Thoracic aorta (tissue), 2 donors: Measurements from ENCODE around the gene CAPN5. TPM values are rescaled to one million over a fixed set of nuclear protein-coding genes. Genes with fewer than 3 reads are reported as not detected.

Experiments used
- ATAC-seq: fragments of 150-250 bp; one replicate; pipeline ENCODE4 v1.8.0; 2017; ENCODE audit warnings: low read depth; ENCODE audit not compliant: insufficient number of reproducible peaks, low FRiP score
- DNase-seq: peaks from one replicate; pipeline ENCODE4 v3.0.0-alpha.2; 2020; ENCODE audit warnings: low spot score
- H3K27ac ChIP-seq, 2 donors: fragments of 200-600 bp; sonication (generic); 1 replicate in 1 of 2; 2 replicates in 1 of 2; pipeline ENCODE4 v1.5.1; 2016; ENCODE audit warnings: mild to moderate bottlenecking in 2 of 2, moderate library complexity in 2 of 2
- H3K27me3 ChIP-seq: fragments of 200-600 bp; sonication (generic); replicated peaks from 2 replicates; pipeline ENCODE4 v1.6.0; 2016; ENCODE audit warnings: mild to moderate bottlenecking; ENCODE audit not compliant: insufficient read depth
- H3K36me3 ChIP-seq: fragments of 200-600 bp; sonication (generic); one replicate; pipeline ENCODE4 v1.5.1; 2016
- H3K4me1 ChIP-seq, 2 donors: fragments of 200-600 bp; sonication (generic); 1 replicate in 1 of 2; 2 replicates in 1 of 2; pipeline versions ENCODE4 v1.5.1 to v1.6.0; 2016; ENCODE audit warnings: low read depth in 2 of 2, mild to moderate bottlenecking in 1 of 2; ENCODE audit not compliant: control insufficient read depth in 1 of 2
- H3K4me3 ChIP-seq: fragments of 200-600 bp; sonication (generic); 2 replicates; pipeline ENCODE4 v1.5.1; 2016; ENCODE audit warnings: mild to moderate bottlenecking
- H3K9me3 ChIP-seq: fragments of 200-600 bp; sonication (generic); 2 replicates; pipeline ENCODE4 v1.5.1; 2016
- total RNA-seq, 2 donors: library from RNA; depleted of rRNA; stranded (reverse); fragments of >200 nt; gene quantifications; one replicate each; pipeline versions ENCODE4 v1.1.0 to v1.2.3, GENCODE V29; 2016
- TF ChIP-seq, protein P1 (sequence below): fragments of 200-600 bp; sonication (generic); IDR thresholded peaks from one replicate; pipeline ENCODE4 v1.5.1; 2019; ENCODE audit warnings: antibody characterized with exemption

Gene CAPN5
- total RNA-seq, 2 donors from 2014 or later: 9.5 to 20.8 TPM

DNA sequence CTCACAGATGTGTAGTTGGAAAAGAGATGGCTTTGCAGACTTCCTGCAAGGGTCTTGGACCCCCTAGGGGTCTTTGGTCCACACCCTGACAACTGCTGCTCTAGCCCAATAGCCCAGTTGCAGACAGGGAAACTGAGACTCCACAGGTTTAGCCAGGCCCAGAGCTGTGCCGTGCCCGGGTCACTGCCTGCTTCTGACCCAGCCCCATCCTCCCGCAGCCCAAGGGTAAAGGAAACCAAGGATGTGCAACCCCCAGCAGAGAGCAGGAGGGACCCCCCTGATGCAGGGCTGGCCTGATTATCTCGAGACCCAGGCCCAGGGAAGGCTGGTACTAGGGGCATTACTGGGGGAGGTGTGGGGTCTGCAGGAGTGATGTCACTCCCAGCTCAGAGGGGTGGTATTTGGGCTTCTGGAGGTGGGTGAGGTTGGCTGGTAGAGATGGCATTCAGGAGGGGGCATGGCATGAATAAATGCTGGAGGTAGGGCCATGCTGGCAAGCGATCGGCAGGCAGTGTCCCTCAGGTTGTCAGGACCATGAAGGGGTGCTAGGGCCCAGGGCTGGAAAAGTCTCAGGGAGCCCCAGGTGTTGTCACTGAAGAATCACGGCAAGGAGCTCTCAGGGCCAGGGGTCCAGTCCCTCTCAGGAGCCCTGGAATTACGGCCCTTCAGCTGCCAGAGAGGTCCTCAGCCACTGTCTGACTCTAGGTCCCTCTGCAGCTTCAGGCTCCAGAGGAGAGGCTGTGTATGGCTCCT is 82.4 kb downstream of the CAPN5 start:
- TF ChIP-seq, protein P1, sequence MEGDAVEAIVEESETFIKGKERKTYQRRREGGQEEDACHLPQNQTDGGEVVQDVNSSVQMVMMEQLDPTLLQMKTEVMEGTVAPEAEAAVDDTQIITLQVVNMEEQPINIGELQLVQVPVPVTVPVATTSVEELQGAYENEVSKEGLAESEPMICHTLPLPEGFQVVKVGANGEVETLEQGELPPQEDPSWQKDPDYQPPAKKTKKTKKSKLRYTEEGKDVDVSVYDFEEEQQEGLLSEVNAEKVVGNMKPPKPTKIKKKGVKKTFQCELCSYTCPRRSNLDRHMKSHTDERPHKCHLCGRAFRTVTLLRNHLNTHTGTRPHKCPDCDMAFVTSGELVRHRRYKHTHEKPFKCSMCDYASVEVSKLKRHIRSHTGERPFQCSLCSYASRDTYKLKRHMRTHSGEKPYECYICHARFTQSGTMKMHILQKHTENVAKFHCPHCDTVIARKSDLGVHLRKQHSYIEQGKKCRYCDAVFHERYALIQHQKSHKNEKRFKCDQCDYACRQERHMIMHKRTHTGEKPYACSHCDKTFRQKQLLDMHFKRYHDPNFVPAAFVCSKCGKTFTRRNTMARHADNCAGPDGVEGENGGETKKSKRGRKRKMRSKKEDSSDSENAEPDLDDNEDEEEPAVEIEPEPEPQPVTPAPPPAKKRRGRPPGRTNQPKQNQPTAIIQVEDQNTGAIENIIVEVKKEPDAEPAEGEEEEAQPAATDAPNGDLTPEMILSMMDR: no peak
- no peaks in the 10 kb centered on the region for H3K9me3 ChIP-seq
- DNase-seq: no peak
- no peak overlapping the region for H3K4me3 ChIP-seq
- no peaks in the 10 kb centered on the region for H3K27me3 ChIP-seq
- H3K36me3 ChIP-seq: no peaks in the 10 kb centered on the region
- ATAC-seq: no peak
- no peak overlapping the region for H3K27ac ChIP-seq
- peaks cover 3 to 14% of the 10 kb centered on the region in 2 donors for H3K4me1 ChIP-seq

DNA sequence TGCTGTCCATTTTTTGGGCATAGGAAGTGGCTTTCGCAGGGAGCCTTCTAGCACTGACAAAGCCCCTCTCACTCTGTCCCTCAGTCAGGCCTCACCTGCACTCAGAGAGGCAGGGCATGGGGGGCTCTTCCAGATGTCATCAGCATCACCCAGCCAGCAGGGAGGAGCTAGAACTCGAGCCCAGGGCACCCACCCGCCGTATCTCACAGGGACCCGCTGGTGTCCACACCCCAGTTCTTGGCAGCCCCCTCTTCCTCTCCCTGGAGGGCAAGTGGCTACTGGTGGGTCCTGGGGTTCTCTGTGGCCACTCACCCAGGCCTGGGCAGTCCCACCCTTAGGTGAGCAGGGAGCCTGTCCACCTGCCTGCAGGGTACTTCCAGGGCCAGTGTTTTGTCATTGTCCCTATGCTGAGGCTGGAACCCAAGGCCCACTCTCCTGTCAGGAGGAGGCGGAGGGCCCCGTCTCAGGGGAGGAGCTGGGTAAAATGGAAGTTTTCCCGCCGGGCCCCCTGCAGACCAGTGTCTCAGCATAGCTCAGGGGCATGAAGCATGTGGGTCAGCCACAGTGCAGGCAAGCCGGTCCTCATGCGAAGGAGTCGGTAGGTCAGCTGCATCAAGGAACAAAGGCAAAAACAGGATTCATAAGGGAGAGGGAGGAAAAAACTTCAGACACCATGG is 83.1 kb downstream of the CAPN5 start:
- no peaks in the 10 kb centered on the region for H3K36me3 ChIP-seq
- H3K9me3 ChIP-seq: no peaks in the 10 kb centered on the region
- H3K27ac ChIP-seq: no peak overlapping the region
- no peaks in the 10 kb centered on the region for H3K27me3 ChIP-seq
- H3K4me3 ChIP-seq: no peak overlapping the region
- ATAC-seq (no peak), DNase-seq (no peak)
- TF ChIP-seq, protein P1: no peak
- peaks cover 9 to 21% of the 10 kb centered on the region in 2 donors for H3K4me1 ChIP-seq

DNA sequence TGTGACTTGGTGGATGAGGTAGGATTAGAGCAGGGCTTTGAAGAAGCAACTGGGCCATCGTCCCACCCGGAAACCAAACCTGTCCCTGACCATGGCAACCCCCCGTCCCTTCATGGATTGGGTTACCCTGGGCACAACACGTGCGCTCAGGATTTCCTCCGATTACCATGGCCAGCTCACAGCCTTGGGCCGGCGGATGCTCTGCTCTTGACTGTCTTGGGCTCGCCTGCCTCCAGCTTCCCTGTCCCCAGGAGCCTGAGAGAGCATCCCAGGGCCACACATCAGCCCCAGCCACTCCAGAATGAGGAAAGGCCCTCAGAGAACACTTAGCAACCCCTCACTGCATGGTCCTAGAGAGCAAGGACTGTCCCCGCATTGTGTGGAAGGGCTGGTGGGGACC is 84.1 kb downstream of the CAPN5 start:
- DNase-seq: no peak
- TF ChIP-seq, protein P1: no peak
- H3K9me3 ChIP-seq: no peaks in the 10 kb centered on the region
- peaks cover 9 to 21% of the 10 kb centered on the region in 2 donors for H3K4me1 ChIP-seq
- no peaks in the 10 kb centered on the region for H3K27me3 ChIP-seq
- ATAC-seq: no peak
- no peaks in the 10 kb centered on the region for H3K36me3 ChIP-seq
- no peak overlapping the region for H3K27ac ChIP-seq
- H3K4me3 ChIP-seq: no peak overlapping the region

DNA sequence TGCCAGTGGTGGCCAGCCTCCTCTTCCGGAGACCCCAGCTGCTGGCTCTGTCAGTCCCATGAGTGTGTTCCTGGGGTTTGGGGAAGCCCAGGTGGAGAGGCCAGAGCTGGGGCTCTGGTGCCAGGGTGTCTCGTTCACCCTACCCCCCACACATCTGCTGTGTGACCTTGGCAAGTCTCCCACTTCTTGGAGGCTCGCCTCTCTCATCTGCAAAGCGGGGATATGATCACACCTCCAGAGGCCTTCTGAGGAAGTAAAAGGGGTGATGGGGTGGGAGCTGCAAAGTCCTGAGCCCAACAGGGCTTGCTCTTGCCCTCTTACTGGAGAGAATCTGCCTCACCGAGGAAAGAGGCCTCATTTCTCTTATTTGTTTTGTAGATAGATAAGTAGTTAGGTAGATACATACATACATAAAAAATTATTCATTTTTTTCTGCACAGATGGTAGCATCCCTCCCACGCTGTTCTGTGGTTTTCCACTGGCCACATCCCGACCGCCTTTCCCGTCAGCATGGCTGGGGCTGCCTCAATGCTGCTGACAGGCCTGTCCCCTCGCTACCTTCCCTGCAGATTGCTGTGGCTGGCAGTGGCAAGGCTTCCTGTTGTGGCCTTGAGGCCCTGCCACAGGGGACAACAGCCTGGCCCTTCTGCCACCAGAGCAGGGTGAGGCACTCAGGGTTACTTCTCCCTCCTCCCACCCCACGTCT is 85.2 kb downstream of the CAPN5 start:
- no peak overlapping the region for H3K27ac ChIP-seq
- no peaks in the 10 kb centered on the region for H3K36me3 ChIP-seq
- ATAC-seq: no peak
- peaks cover 9 to 21% of the 10 kb centered on the region in 2 donors for H3K4me1 ChIP-seq
- no peak overlapping the region for H3K4me3 ChIP-seq
- no peaks in the 10 kb centered on the region for H3K9me3 ChIP-seq
- DNase-seq: no peak
- no peaks in the 10 kb centered on the region for H3K27me3 ChIP-seq
- TF ChIP-seq, protein P1: no peak

DNA sequence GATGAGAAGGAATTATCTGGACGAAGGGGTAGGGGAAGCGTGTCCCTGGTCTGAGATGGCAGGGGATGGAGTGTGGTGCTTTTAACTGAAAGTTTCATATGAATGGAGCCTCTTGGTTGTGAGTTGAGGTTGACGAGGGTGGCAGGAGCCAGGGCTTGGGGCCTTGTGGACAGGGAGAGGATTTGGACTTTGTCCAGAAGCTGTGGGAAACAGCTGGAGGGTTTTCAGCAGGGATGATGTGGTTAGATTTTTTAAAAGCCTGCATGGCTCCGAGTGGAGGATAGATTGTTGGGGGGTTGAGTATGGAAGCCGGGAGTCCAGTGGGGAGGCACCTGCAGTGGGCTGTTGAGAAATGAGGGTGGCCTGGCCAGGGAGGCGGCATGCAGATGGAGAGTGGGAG is 86.1 kb downstream of the CAPN5 start:
- no peaks in the 10 kb centered on the region for H3K36me3 ChIP-seq
- H3K27ac ChIP-seq: no peak overlapping the region
- H3K9me3 ChIP-seq: no peaks in the 10 kb centered on the region
- DNase-seq: no peak
- H3K27me3 ChIP-seq: no peaks in the 10 kb centered on the region
- ATAC-seq: no peak
- peaks cover 9 to 21% of the 10 kb centered on the region in 2 donors for H3K4me1 ChIP-seq
- TF ChIP-seq, protein P1: no peak
- no peak overlapping the region for H3K4me3 ChIP-seq
